Keratinocyte (primary cell): ENCODE measurements around the gene TTN. TPM values are rescaled to one million over a fixed set of nuclear protein-coding genes. Genes with fewer than 3 reads are reported as not detected.

Experiments used
- DNase-seq: peaks from one replicate; pipeline ENCODE4 v3.0.0-alpha.2; 2011; ENCODE audit warnings: low read depth, missing footprints, low spot score
- FAIRE-seq: peaks from 2 replicates; lab custom pipeline; 2011; peaks lifted over from hg19 to GRCh38; lab: Jason Lieb, UNC
- H2AFZ ChIP-seq: 2 replicates; pipeline ENCODE4 v1.6.0; 2012; ENCODE audit warnings: low read length, control low read depth, inconsistent platforms; ENCODE audit not compliant: control insufficient read depth
- H3K27ac ChIP-seq: 2 replicates; pipeline ENCODE4 v1.5.1; 2011; ENCODE audit warnings: low read length; ENCODE audit not compliant: control insufficient read depth, insufficient read depth
- H3K27me3 ChIP-seq: 3 replicates; pipeline ENCODE4 v1.6.0; 2011; ENCODE audit warnings: low read length; ENCODE audit not compliant: control insufficient read depth, insufficient read depth; ENCODE audit errors: extremely low read depth
- H3K36me3 ChIP-seq, 2 experiments: 2 replicates in 1 of 2; 3 replicates in 1 of 2; pipeline ENCODE4 v1.5.1; 2011; ENCODE audit warnings: low read length in 2 of 2, mild to moderate bottlenecking in 1 of 2; ENCODE audit not compliant: control insufficient read depth in 2 of 2, insufficient read depth in 2 of 2; ENCODE audit errors: extremely low read depth in 1 of 2
- H3K4me1 ChIP-seq: 3 replicates; pipeline ENCODE4 v1.5.1; 2011; ENCODE audit warnings: low read length; ENCODE audit not compliant: control insufficient read depth, insufficient read depth; ENCODE audit errors: extremely low read depth
- H3K4me2 ChIP-seq: 3 replicates; pipeline ENCODE4 v1.6.0; 2011; ENCODE audit warnings: low read depth, low read length; ENCODE audit not compliant: control insufficient read depth, insufficient read depth; ENCODE audit errors: extremely low read depth
- H3K4me3 ChIP-seq, 3 experiments: fragments of 200-600 bp in 1 of 3; sonication (generic) in 1 of 3; 2 replicates in 2 of 3; 3 replicates in 1 of 3; pipeline ENCODE4 v1.5.1; 2011 to 2016; ENCODE audit warnings: low read length in 3 of 3, mild to moderate bottlenecking in 3 of 3, control low read depth in 2 of 3, inconsistent platforms in 1 of 3, low read depth in 1 of 3, mixed read lengths in 1 of 3, mixed run types in 1 of 3, moderate library complexity in 1 of 3; ENCODE audit not compliant: control insufficient read depth in 2 of 3, insufficient read depth in 2 of 3; ENCODE audit errors: extremely low read depth in 1 of 3
- H3K79me2 ChIP-seq: 2 replicates; pipeline ENCODE4 v1.6.0; 2012; ENCODE audit warnings: low read length; ENCODE audit not compliant: control insufficient read depth, insufficient read depth
- H3K9ac ChIP-seq: 3 replicates; pipeline ENCODE4 v1.6.0; 2011; ENCODE audit warnings: low read length; ENCODE audit not compliant: control insufficient read depth, insufficient read depth; ENCODE audit errors: extremely low read depth
- H3K9me1 ChIP-seq: 3 replicates; pipeline ENCODE4 v1.6.0; 2011; ENCODE audit warnings: low read length; ENCODE audit not compliant: control insufficient read depth, insufficient read depth; ENCODE audit errors: extremely low read depth
- H3K9me3 ChIP-seq: 2 replicates; pipeline ENCODE4 v1.5.1; 2012; ENCODE audit warnings: low read depth, low read length; ENCODE audit not compliant: control insufficient read depth
- H4K20me1 ChIP-seq: 3 replicates; pipeline ENCODE4 v1.6.0; 2011; ENCODE audit warnings: low read length; ENCODE audit not compliant: control insufficient read depth, insufficient read depth; ENCODE audit errors: extremely low read depth
- EZH2 ChIP-seq: IDR thresholded peaks from one replicate; pipeline ENCODE4 v1.6.1; 2012; ENCODE audit warnings: inconsistent platforms, mild to moderate bottlenecking, low read length, moderate library complexity
- dilution Hi-C: fragments of 300-500 bp; cut with MboI; formaldehyde crosslinking; loops from one replicate; pipeline ENCODE4 v1.7.0; 2020; ENCODE audit warnings: low sequenced_read_pairs; ENCODE audit not compliant: extremely low pct_ligation_motif_present
- polyA plus RNA-seq, 5 experiments: library from polyadenylated mRNA; depleted of rRNA in 3 of 5; stranded (reverse) in 3 of 5; stranded (forward) in 1 of 5; unstranded in 1 of 5; fragments of >200 nt; gene quantifications; 1 replicate in 1 of 5; 2 replicates in 3 of 5; 3 replicates in 1 of 5; pipeline versions ENCODE4 v1.2.1 to v1.2.3, GENCODE V29; 2011 to 2012; ENCODE audit warnings: missing spikeins in 2 of 5, low read depth in 1 of 5, low replicate concordance in 1 of 5
- TF ChIP-seq, protein P1 (sequence below), 3 experiments: IDR thresholded peaks in 1 of 3; conservative IDR thresholded peaks in 1 of 3; optimal IDR thresholded peaks in 1 of 3; 2 replicates in 2 of 3; 3 replicates in 1 of 3; pipeline versions ENCODE3 to v1.5.1; 2011; ENCODE audit warnings: low read length in 3 of 3, mild to moderate bottlenecking in 3 of 3, moderate library complexity in 2 of 3, control low read depth in 1 of 3, inconsistent platforms in 1 of 3; ENCODE audit not compliant: insufficient read depth in 2 of 3; ENCODE audit errors: extremely low read depth in 1 of 3

TTN gene
- polyA plus RNA-seq, 1 donor (not counting 4 experiments of a cell fraction or from before 2014, with no cell fraction given): 0.01 TPM

DNA sequence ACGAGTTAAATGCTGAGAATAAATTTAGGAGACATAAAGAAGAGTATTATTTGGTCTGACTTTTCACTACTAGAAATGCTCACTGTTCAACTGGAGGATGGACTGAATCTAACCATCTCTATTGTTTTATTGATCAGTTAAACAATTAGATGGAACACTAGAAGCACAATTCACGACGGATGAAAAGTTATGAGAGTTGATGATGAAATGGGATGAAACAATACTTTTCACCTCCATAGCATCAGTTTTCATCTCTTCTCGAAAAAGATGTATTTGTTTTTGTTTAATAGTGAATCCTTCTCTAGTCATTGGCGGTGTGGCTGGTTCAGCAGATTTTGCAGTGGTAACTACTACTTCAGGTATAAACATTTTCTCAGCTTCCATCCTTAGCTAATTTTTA lies 19.3 kb downstream of the TTN start:
- Histone ChIP-seq H3K27me3 (no peaks in the 10 kb centered on the region), H4K20me1 (no peaks in the 10 kb centered on the region), H3K4me2 (no peak overlapping the region), H2AFZ (no peak overlapping the region), H3K27ac (no peak overlapping the region), H3K79me2 (no peaks in the 10 kb centered on the region), H3K9me3 (no peaks in the 10 kb centered on the region), H3K9me1 (no peaks in the 10 kb centered on the region), H3K4me3 (no peak overlapping the region), H3K36me3 (no peaks in the 10 kb centered on the region), H3K9ac (no peak overlapping the region), H3K4me1 (no peaks in the 10 kb centered on the region)
- DNase-seq (no peak), FAIRE-seq (no peak)
- TF ChIP-seq, protein P1, sequence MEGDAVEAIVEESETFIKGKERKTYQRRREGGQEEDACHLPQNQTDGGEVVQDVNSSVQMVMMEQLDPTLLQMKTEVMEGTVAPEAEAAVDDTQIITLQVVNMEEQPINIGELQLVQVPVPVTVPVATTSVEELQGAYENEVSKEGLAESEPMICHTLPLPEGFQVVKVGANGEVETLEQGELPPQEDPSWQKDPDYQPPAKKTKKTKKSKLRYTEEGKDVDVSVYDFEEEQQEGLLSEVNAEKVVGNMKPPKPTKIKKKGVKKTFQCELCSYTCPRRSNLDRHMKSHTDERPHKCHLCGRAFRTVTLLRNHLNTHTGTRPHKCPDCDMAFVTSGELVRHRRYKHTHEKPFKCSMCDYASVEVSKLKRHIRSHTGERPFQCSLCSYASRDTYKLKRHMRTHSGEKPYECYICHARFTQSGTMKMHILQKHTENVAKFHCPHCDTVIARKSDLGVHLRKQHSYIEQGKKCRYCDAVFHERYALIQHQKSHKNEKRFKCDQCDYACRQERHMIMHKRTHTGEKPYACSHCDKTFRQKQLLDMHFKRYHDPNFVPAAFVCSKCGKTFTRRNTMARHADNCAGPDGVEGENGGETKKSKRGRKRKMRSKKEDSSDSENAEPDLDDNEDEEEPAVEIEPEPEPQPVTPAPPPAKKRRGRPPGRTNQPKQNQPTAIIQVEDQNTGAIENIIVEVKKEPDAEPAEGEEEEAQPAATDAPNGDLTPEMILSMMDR (optimal IDR thresholded peaks at IDR 0.05 in 1 of 3, IDR thresholded peaks at IDR 0.05 in 1 of 3, conservative IDR thresholded peaks at IDR 0.05 in 1 of 3; ENCODE audit: extremely low read depth in 1 of 3, insufficient read depth in 2 of 3, low read length in 3 of 3): no peak
- TF ChIP-seq EZH2: no peak
- dilution Hi-C loops: no loop called here

DNA sequence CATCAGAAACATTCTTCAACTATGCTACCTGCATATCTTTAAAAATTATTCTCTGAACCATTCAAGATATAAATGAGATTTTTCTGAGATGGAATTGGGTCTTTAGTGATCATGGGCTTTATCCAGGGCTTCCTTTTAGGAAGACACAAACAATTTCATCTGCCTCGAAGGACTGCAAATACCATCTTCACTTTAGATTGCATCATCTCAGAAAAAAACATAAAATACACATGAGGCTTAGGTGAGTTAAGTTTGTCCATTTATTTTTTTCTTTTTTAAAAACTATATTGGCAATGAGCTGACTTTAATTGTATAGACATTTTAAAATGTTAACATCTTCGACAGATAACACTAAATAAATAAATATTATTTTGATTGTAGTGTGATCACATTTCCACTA lies 20.1 kb downstream of the TTN start:
- no peaks in the 10 kb centered on the region for H3K9me1 ChIP-seq
- no peaks in the 10 kb centered on the region for H4K20me1 ChIP-seq
- DNase-seq (no peak), FAIRE-seq (no peak)
- dilution Hi-C loops: no loop called here
- H3K4me2 ChIP-seq: no peak overlapping the region
- H3K9ac ChIP-seq: no peak overlapping the region
- no peak overlapping the region for H2AFZ ChIP-seq
- H3K4me3 ChIP-seq: no peak overlapping the region
- H3K9me3 ChIP-seq: no peaks in the 10 kb centered on the region
- H3K36me3 ChIP-seq: no peaks in the 10 kb centered on the region
- no peak overlapping the region for H3K27ac ChIP-seq
- no peak for TF ChIP-seq EZH2
- TF ChIP-seq, protein P1 (optimal IDR thresholded peaks at IDR 0.05 in 1 of 3, IDR thresholded peaks at IDR 0.05 in 1 of 3, conservative IDR thresholded peaks at IDR 0.05 in 1 of 3; ENCODE audit: extremely low read depth in 1 of 3, insufficient read depth in 2 of 3, low read length in 3 of 3): no peak
- no peaks in the 10 kb centered on the region for H3K27me3 ChIP-seq
- H3K4me1 ChIP-seq: no peaks in the 10 kb centered on the region
- H3K79me2 ChIP-seq: no peaks in the 10 kb centered on the region
